ENCODE results near the gene ATP5F1B. TPM values are rescaled to one million over a fixed set of nuclear protein-coding genes. Genes with fewer than 3 reads are reported as not detected.

Gene ATP5F1B
- total RNA-seq, 1 donor from 2014 or later, result 735 TPM

DNA sequence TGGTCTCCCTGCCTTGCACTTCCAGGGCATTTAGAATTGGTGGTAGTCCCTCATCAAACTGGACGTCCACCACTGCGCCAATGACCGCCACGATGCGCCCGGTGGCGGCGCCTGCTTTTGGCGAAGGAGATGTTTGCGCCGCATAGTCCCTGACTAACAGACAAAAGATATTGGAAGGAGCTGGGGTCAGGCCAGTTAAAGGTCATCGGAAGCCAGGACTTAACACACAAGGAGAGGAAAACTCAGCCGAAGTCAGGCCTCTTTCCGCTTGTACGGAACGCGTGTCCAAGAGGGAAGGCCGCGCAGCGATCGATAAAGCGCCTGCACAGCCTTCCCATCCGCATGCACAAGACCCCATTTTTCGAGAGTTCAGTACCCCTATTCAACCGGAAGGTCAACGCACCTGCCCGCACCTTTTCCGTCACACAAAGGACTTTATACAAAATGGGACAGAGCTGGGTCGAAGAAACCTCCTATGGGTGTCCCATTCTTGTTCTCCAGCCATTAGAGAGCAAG lies 525 bp downstream of the ATP5F1B start:
- peak overlapping the region; percentile 96 for H3K4me3 Mint-ChIP-seq (ENCODE audit: unreplicated experiment)
- peak; percentile 65 for DNase-seq
- H3K27ac Mint-ChIP-seq (ENCODE audit: unreplicated experiment), result peak overlapping the region; percentile 91
- TF ChIP-seq, protein P1, sequence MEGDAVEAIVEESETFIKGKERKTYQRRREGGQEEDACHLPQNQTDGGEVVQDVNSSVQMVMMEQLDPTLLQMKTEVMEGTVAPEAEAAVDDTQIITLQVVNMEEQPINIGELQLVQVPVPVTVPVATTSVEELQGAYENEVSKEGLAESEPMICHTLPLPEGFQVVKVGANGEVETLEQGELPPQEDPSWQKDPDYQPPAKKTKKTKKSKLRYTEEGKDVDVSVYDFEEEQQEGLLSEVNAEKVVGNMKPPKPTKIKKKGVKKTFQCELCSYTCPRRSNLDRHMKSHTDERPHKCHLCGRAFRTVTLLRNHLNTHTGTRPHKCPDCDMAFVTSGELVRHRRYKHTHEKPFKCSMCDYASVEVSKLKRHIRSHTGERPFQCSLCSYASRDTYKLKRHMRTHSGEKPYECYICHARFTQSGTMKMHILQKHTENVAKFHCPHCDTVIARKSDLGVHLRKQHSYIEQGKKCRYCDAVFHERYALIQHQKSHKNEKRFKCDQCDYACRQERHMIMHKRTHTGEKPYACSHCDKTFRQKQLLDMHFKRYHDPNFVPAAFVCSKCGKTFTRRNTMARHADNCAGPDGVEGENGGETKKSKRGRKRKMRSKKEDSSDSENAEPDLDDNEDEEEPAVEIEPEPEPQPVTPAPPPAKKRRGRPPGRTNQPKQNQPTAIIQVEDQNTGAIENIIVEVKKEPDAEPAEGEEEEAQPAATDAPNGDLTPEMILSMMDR (IDR thresholded peaks at IDR 0.05; ENCODE audit: partially characterized antibody, unreplicated experiment), result no peak
- peaks cover 8% of the 10 kb centered on the region for H3K4me1 Mint-ChIP-seq (ENCODE audit: low read depth, unreplicated experiment)
- no peaks in the 10 kb centered on the region for H3K36me3 Mint-ChIP-seq (ENCODE audit: unreplicated experiment)
- H3K9me3 Mint-ChIP-seq (ENCODE audit: unreplicated experiment), result peaks cover 2% of the 10 kb centered on the region
- H3K27me3 Mint-ChIP-seq (ENCODE audit: unreplicated experiment), result no peaks in the 10 kb centered on the region

DNA sequence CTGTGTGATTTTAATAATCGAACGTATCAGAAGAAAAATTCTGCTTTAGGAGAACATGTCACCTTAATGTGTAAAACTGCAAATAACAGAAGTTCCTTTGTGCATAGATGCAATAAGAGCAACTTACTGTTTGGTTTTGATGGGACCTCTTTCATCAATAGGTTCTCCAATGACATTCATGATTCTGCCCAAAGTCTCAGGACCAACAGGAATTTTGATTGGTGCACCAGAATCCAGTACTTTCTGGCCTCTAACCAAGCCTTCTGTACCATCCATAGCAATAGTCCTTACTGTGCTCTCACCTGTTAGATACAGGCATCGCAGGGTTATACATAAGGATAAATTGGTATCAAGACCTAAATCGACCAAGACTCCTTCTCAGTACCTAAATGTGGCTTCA lies 1.1 kb downstream of the ATP5F1B start:
- Mint-ChIP-seq H3K27ac (ENCODE audit: unreplicated experiment) (peak overlapping the region; percentile 91), H3K27me3 (ENCODE audit: unreplicated experiment) (peaks cover 2% of the 10 kb centered on the region), H3K9me3 (ENCODE audit: unreplicated experiment) (peaks cover 2% of the 10 kb centered on the region), H3K36me3 (ENCODE audit: unreplicated experiment) (no peaks in the 10 kb centered on the region), H3K4me3 (ENCODE audit: unreplicated experiment) (peak overlapping the region; percentile 96), H3K4me1 (ENCODE audit: low read depth, unreplicated experiment) (peaks cover 8% of the 10 kb centered on the region)
- no peak for DNase-seq
- TF ChIP-seq, protein P1 (IDR thresholded peaks at IDR 0.05; ENCODE audit: partially characterized antibody, unreplicated experiment), result no peak

- H3K4me3 Mint-ChIP-seq (ENCODE audit: unreplicated experiment), result no peak overlapping the region
- no peaks in the 10 kb centered on the region for H3K36me3 Mint-ChIP-seq (ENCODE audit: unreplicated experiment)
- peaks cover 8% of the 10 kb centered on the region for H3K27me3 Mint-ChIP-seq (ENCODE audit: unreplicated experiment)
- H3K4me1 Mint-ChIP-seq (ENCODE audit: low read depth, unreplicated experiment), result peaks cover 21% of the 10 kb centered on the region
- H3K9me3 Mint-ChIP-seq (ENCODE audit: unreplicated experiment), result peaks cover 6% of the 10 kb centered on the region
- H3K27ac Mint-ChIP-seq (ENCODE audit: unreplicated experiment), result no peak overlapping the region
- DNase-seq, result no peak
- TF ChIP-seq, protein P1 (IDR thresholded peaks at IDR 0.05; ENCODE audit: partially characterized antibody, unreplicated experiment), result no peak
Observed at GRCh38 chr12:56641219-56641618, 4.6 kb downstream of the ATP5F1B start.

GRCh38 chr12:56637621-56638020 lies 8.2 kb downstream of the ATP5F1B start:
- Mint-ChIP-seq H3K27ac (ENCODE audit: unreplicated experiment) (peak overlapping the region; percentile 88), H3K4me1 (ENCODE audit: low read depth, unreplicated experiment) (peaks cover 27% of the 10 kb centered on the region), H3K27me3 (ENCODE audit: unreplicated experiment) (peaks cover 24% of the 10 kb centered on the region), H3K9me3 (ENCODE audit: unreplicated experiment) (peaks cover 10% of the 10 kb centered on the region), H3K36me3 (ENCODE audit: unreplicated experiment) (no peaks in the 10 kb centered on the region), H3K4me3 (ENCODE audit: unreplicated experiment) (peak overlapping the region; percentile 71)
- no peak for DNase-seq
- TF ChIP-seq, protein P1 (IDR thresholded peaks at IDR 0.05; ENCODE audit: partially characterized antibody, unreplicated experiment), result no peak

DNA sequence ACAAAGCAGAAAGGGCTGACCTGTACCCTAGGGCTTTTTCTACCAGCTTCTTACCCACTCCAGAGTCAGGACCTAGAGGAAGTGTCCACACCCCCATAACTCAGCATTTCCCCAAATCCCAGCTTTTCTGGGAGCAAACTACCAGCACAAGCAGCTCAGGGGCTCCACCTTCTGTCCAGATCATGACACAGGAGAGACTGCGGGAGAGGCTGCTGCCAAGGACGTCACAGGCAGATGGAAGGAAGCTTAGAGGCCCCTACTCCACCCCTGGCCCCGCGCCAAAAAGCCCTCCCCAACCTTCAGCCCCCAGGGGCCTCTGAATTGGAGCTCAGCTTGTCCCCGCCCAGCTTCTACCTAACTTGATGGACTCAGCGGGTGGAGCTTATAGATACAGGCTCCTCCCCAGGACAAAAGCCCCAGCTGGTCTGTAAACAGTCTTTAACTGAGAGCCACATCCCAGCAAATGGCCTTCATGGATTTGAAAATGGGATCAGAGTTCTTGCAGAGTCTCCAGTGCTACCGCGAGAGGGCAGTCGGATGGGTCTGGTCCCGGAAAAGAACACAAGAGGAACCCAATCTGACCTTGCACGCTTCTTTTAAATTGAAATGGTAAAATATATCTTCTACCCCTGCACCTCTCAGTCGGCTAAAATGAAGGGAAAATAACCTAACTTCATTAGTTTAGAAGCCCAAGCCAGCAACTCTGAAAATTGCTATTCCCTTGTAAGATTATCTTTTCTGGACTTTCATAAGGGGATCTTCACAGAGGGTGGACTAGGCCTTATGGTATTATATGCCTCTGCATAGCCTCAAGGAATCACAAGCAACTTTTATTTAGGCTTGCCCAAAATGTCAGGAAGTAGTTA lies 8.9 kb downstream of the ATP5F1B start:
- Mint-ChIP-seq H3K9me3 (ENCODE audit: unreplicated experiment) (peaks cover 10% of the 10 kb centered on the region), H3K27me3 (ENCODE audit: unreplicated experiment) (peaks cover 25% of the 10 kb centered on the region), H3K36me3 (ENCODE audit: unreplicated experiment) (no peaks in the 10 kb centered on the region), H3K4me3 (ENCODE audit: unreplicated experiment) (peak overlapping the region; percentile 94), H3K4me1 (ENCODE audit: low read depth, unreplicated experiment) (peaks cover 29% of the 10 kb centered on the region), H3K27ac (ENCODE audit: unreplicated experiment) (peak overlapping the region; percentile 97)
- TF ChIP-seq, protein P1 (IDR thresholded peaks at IDR 0.05; ENCODE audit: partially characterized antibody, unreplicated experiment), result peak; percentile 11
- peak; percentile 99 for DNase-seq
